H1 (cell line): Measurements from ENCODE around the gene FRMD4A. TPM values are rescaled to one million over a fixed set of nuclear protein-coding genes. Genes with fewer than 3 reads are reported as not detected.

Source experiments
- CTCF ChIA-PET: fragments of 300-600 bp; sonication (Branson Sonifier 250); formaldehyde crosslinking; loops from one replicate; lab custom pipeline; 2021; ENCODE audit not compliant: partially characterized antibody; lab: Charles Lee
- POLR2A ChIA-PET: fragments of 300-600 bp; sonication (Branson Sonifier 250); formaldehyde crosslinking; loops from one replicate; lab custom pipeline; 2021; ENCODE audit warnings: inconsistent platforms; ENCODE audit not compliant: partially characterized antibody; lab: Charles Lee
- DNase-seq, 2 experiments: peaks; one replicate each; pipeline versions ENCODE4 v3.0.0 to v3.0.0-alpha.2; 2010 to 2022; ENCODE audit warnings: low spot score in 2 of 2, low read depth in 1 of 2, mixed read lengths in 1 of 2
- FAIRE-seq: peaks from 2 replicates; lab custom pipeline; 2011; peaks lifted over from hg19 to GRCh38; lab: Jason Lieb, UNC
- H2AFZ ChIP-seq: 2 replicates; pipeline ENCODE4 v1.8.1; 2012; ENCODE audit warnings: low read length, inconsistent platforms
- H2AK5ac ChIP-seq: 2 replicates; pipeline ENCODE4 v1.6.1; 2013; ENCODE audit warnings: low read depth, low read length
- H2BK120ac ChIP-seq: replicated peaks from 2 replicates; pipeline ENCODE3; 2013; ENCODE audit warnings: low read depth, low read length, inconsistent platforms
- H2BK12ac ChIP-seq: 2 replicates; pipeline ENCODE4 v1.6.1; 2013; ENCODE audit warnings: low read depth, low read length
- H2BK15ac ChIP-seq: 2 replicates; pipeline ENCODE4 v1.6.1; 2013; ENCODE audit warnings: low read length
- H2BK20ac ChIP-seq: 2 replicates; pipeline ENCODE4 v1.6.1; 2013; ENCODE audit warnings: low read length
- H2BK5ac ChIP-seq: 2 replicates; pipeline ENCODE4 v1.6.1; 2013; ENCODE audit warnings: low read depth, low read length
- H3K14ac ChIP-seq: 2 replicates; pipeline ENCODE4 v1.6.1; 2013; ENCODE audit warnings: inconsistent platforms; ENCODE audit not compliant: insufficient read length
- H3K18ac ChIP-seq: 2 replicates; pipeline ENCODE4 v1.6.1; 2013; ENCODE audit warnings: low read length; ENCODE audit errors: extremely low read depth
- H3K23ac ChIP-seq: 2 replicates; pipeline ENCODE4 v1.6.1; 2013; ENCODE audit warnings: inconsistent platforms; ENCODE audit not compliant: insufficient read length
- H3K23me2 ChIP-seq: 2 replicates; pipeline ENCODE4 v1.6.1; 2013; ENCODE audit warnings: low read depth, low read length
- H3K27ac ChIP-seq: 2 replicates; pipeline ENCODE4 v1.6.1; 2011; ENCODE audit warnings: low read depth, low read length, inconsistent platforms
- H3K27me3 ChIP-seq, 4 experiments: replicated peaks in 1 of 4; 1 replicate in 1 of 4; 2 replicates in 3 of 4; pipeline versions ENCODE4 v1.6.1 to v1.8.1; 2011 to 2013; ENCODE audit warnings: low read length in 3 of 4, mild to moderate bottlenecking in 3 of 4, inconsistent platforms in 2 of 4, mixed read lengths in 2 of 4, moderate library complexity in 1 of 4; ENCODE audit not compliant: control insufficient read depth in 3 of 4, insufficient read depth in 3 of 4; ENCODE audit errors: extremely low read depth in 1 of 4
- H3K36me3 ChIP-seq, 4 experiments: 2 replicates each; pipeline versions ENCODE4 v1.6.1 to v1.8.1; 2011 to 2013; ENCODE audit warnings: mild to moderate bottlenecking in 4 of 4, low read length in 3 of 4, moderate library complexity in 2 of 4, control low read depth in 1 of 4, inconsistent platforms in 1 of 4; ENCODE audit not compliant: insufficient read depth in 4 of 4, control insufficient read depth in 2 of 4
- H3K4ac ChIP-seq: replicated peaks from 2 replicates; pipeline ENCODE3; 2013; ENCODE audit warnings: low read length, low read depth, mixed read lengths, inconsistent platforms; ENCODE audit not compliant: insufficient read length
- H3K4me1 ChIP-seq, 4 experiments: replicated peaks in 1 of 4; 1 replicate in 1 of 4; 2 replicates in 3 of 4; pipeline versions ENCODE4 v1.6.1 to v1.8.1; 2011 to 2013; ENCODE audit warnings: low read length in 3 of 4, inconsistent platforms in 2 of 4, mixed read lengths in 1 of 4; ENCODE audit not compliant: insufficient read depth in 4 of 4, control insufficient read depth in 3 of 4
- H3K4me2 ChIP-seq, 2 experiments: 2 replicates each; pipeline versions ENCODE4 v1.6.1 to v1.8.1; 2011 to 2013; ENCODE audit warnings: low read depth in 2 of 2, low read length in 2 of 2, control low read depth in 1 of 2, inconsistent platforms in 1 of 2, mild to moderate bottlenecking in 1 of 2; ENCODE audit not compliant: insufficient read depth in 1 of 2
- H3K4me3 ChIP-seq, 4 experiments: fragments of 200-600, 300-600 bp in 1 of 4; sonication (generic), shearing (Covaris generic), sonication (Bioruptor Twin) in 1 of 4; 2 replicates each; pipeline versions ENCODE4 v1.5.1 to v1.8.1; 2011 to 2016; ENCODE audit warnings: low read length in 4 of 4, low read depth in 3 of 4, control low read depth in 2 of 4, inconsistent platforms in 2 of 4, mild to moderate bottlenecking in 2 of 4, mixed read lengths in 1 of 4, moderate library complexity in 1 of 4; ENCODE audit not compliant: insufficient read depth in 2 of 4; ENCODE audit errors: extremely low read depth in 1 of 4
- H3K56ac ChIP-seq: replicated peaks from 2 replicates; pipeline ENCODE3; 2013; ENCODE audit warnings: low read depth, mild to moderate bottlenecking, mixed read lengths, low read length, inconsistent platforms; ENCODE audit not compliant: insufficient read length
- H3K79me1 ChIP-seq: 2 replicates; pipeline ENCODE4 v1.6.1; 2013; ENCODE audit warnings: low read depth, low read length, control low read depth
- H3K79me2 ChIP-seq, 2 experiments: 2 replicates each; pipeline versions ENCODE4 v1.6.1 to v1.8.1; 2012 to 2013; ENCODE audit warnings: low read length in 2 of 2, mild to moderate bottlenecking in 2 of 2, inconsistent platforms in 1 of 2; ENCODE audit not compliant: insufficient read depth in 2 of 2, control insufficient read depth in 1 of 2
- H3K9ac ChIP-seq, 4 experiments: replicated peaks in 1 of 4; 1 replicate in 1 of 4; 2 replicates in 3 of 4; pipeline versions ENCODE4 v1.6.1 to v1.8.1; 2011 to 2013; ENCODE audit warnings: low read depth in 3 of 4, low read length in 3 of 4, control low read depth in 2 of 4, mild to moderate bottlenecking in 2 of 4, moderate library complexity in 2 of 4, inconsistent platforms in 1 of 4; ENCODE audit errors: extremely low read depth in 1 of 4
- H3K9me3 ChIP-seq, 2 experiments: 2 replicates each; pipeline versions ENCODE4 v1.6.1 to v1.8.1; 2012 to 2013; ENCODE audit warnings: mild to moderate bottlenecking in 2 of 2, moderate library complexity in 2 of 2, control low read depth in 1 of 2, inconsistent platforms in 1 of 2, low read depth in 1 of 2, low read length in 1 of 2, mixed read lengths in 1 of 2; ENCODE audit not compliant: insufficient read depth in 2 of 2
- H4K20me1 ChIP-seq, 2 experiments: replicated peaks in 1 of 2; 2 replicates each; pipeline versions ENCODE3 to v1.8.1; 2011 to 2013; ENCODE audit warnings: inconsistent platforms in 2 of 2, low read length in 2 of 2, mild to moderate bottlenecking in 1 of 2; ENCODE audit not compliant: insufficient read depth in 2 of 2, control insufficient read depth in 1 of 2
- H4K5ac ChIP-seq: 2 replicates; pipeline ENCODE4 v1.6.1; 2013; ENCODE audit warnings: low read length, low read depth, mixed read lengths, inconsistent platforms; ENCODE audit not compliant: insufficient read length
- H4K8ac ChIP-seq: 2 replicates; pipeline ENCODE4 v1.8.0; 2013; ENCODE audit warnings: mild to moderate bottlenecking, moderate library complexity, low read length, inconsistent platforms; ENCODE audit not compliant: insufficient read depth; ENCODE audit errors: extremely low read depth
- H4K91ac ChIP-seq: replicated peaks from 2 replicates; pipeline ENCODE3; 2013; ENCODE audit warnings: low read length, mixed read lengths, inconsistent platforms; ENCODE audit not compliant: insufficient read length
- SP1 ChIP-seq: IDR thresholded peaks from 2 replicates; pipeline ENCODE4 v1.6.1; 2011; ENCODE audit warnings: low read depth, low read length
- TEAD4 ChIP-seq: IDR thresholded peaks from 2 replicates; pipeline ENCODE4 v1.6.1; 2012; ENCODE audit warnings: low read depth, low read length, inconsistent platforms, mixed read lengths
- WGBS, 2 experiments: shearing (Covaris generic) in 1 of 2; methylation state at CpG; one replicate each; pipeline versions ENCODE4 v1.1.6 to v1.1.7; 2013 to 2015; ENCODE audit warnings: low lambda C conversion rate in 2 of 2, mixed read lengths in 2 of 2, inconsistent platforms in 1 of 2, low coverage in 1 of 2, missing lambda C conversion rate in 1 of 2; ENCODE audit not compliant: insufficient replicate concordance in 2 of 2, insufficient coverage in 1 of 2, insufficient read length in 1 of 2; ENCODE audit errors: extremely low coverage in 1 of 2, missing lambda C conversion rate in 1 of 2; 5-methylcytosine and 5-hydroxymethylcytosine counted together
- polyA plus RNA-seq, 7 experiments: library from polyadenylated mRNA; depleted of rRNA in 3 of 7; stranded (reverse) in 5 of 7; unstranded in 2 of 7; fragments of >200 nt in 5 of 7; fragments of 200-250 nt in 2 of 7; gene quantifications; 1 replicate in 5 of 7; 2 replicates in 1 of 7; 4 replicates in 1 of 7; pipeline versions ENCODE4 v1.2.1 to v1.2.3, GENCODE V29; 2011 to 2013; ENCODE audit warnings: missing spikeins in 2 of 7, mixed read lengths in 2 of 7
- total RNA-seq: library from RNA; stranded (reverse); fragmentation: NEBNext Ultra II Directional; extraction: Animal tissue kit (Norgen Biotek cat#: 25700); gene quantifications from 2 replicates; pipeline ENCODE4 v1.2.1, GENCODE V29; 2021
- TF ChIP-seq, protein P1 (sequence below): IDR thresholded peaks from 2 replicates; pipeline ENCODE4 v1.6.1; 2011; ENCODE audit warnings: low read length, improper control_type of control experiment

Gene FRMD4A
- total and polyA plus RNA-seq, 2 of the 8 experiments (the other 6 are each of a cell fraction or from before 2014, with no cell fraction given): 38.6 to 39.6 TPM

DNA sequence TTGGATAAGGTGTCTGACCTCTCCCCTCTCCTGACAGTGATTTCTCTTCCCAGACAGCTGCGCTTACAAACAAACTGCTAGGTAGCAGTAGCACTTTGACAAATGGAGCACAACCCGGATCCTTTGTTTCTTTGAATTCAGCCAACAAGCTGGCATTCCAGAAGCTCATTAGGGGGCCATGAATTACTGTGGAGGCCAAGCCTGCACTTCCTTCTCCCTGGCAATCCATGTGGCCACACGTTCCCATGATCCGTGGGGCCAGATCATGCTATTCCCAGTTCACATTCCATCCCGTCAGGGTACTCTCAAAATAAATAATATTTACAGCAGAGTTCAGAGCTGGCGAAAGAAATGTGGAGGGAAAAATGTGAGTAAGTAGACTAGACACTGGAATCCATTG is 571.6 kb downstream of the FRMD4A start:
- Histone ChIP-seq H3K27ac (no peak overlapping the region; the same call in 1 of the 2 replicates), H3K9ac (no peak overlapping the region), H2BK5ac (peak overlapping the region; percentile 41; the same call in 1 of the 2 replicates), H4K91ac (no peak overlapping the region), H3K14ac (no peak overlapping the region), H2AFZ (no peak overlapping the region), H2BK15ac (no peak overlapping the region), H3K79me2 (no peaks in the 10 kb centered on the region), H2AK5ac (no peak overlapping the region), H3K4ac (no peak overlapping the region), H4K5ac (peak overlapping the region; percentile 61), H2BK120ac (peak overlapping the region; percentile 56), H3K9me3 (no peaks in the 10 kb centered on the region), H3K18ac (no peak overlapping the region; the same call in 1 of the 2 replicates), H2BK20ac (no peak overlapping the region), H3K56ac (no peak overlapping the region), H3K23me2 (no peaks in the 10 kb centered on the region), H2BK12ac (no peak overlapping the region), H3K27me3 (no peaks in the 10 kb centered on the region), H3K4me2 (peak overlapping the region; percentile 48 to 52; a peak in 3 of 4 replicates), H3K4me3 (no peak overlapping the region), H3K79me1 (no peaks in the 10 kb centered on the region), H3K23ac (no peak overlapping the region), H4K20me1 (no peaks in the 10 kb centered on the region), H4K8ac (no peak overlapping the region), H3K4me1 (peaks cover 3 to 19% (median 14%) of the 10 kb centered on the region in 4 experiments), H3K36me3 (no peaks in the 10 kb centered on the region)
- ChIA-PET CTCF (interaction anchor here (0.6 to 1.1 kb wide), 2 partner anchors 37 to 41 kb away, joined by 3 read pairs; no protein-coding TSS in a partner anchor), POLR2A (interaction anchor here (1.1 to 1.5 kb wide), 4 partner anchors 21 to 427 kb away, joined by 3 to 5 read pairs (median 4); no protein-coding TSS in a partner anchor)
- peak in 1 of 2 experiments; percentile 27 for DNase-seq
- WGBS, 2 experiments: 41% methylated on average over 6 of the region's 6 CpGs; no CpG with 5 or more reads in 1 of the 2 experiments
- peak; percentile 99 for FAIRE-seq
- TF ChIP-seq TEAD4: peak; percentile 91
- no peak for TF ChIP-seq SP1
- TF ChIP-seq, protein P1, sequence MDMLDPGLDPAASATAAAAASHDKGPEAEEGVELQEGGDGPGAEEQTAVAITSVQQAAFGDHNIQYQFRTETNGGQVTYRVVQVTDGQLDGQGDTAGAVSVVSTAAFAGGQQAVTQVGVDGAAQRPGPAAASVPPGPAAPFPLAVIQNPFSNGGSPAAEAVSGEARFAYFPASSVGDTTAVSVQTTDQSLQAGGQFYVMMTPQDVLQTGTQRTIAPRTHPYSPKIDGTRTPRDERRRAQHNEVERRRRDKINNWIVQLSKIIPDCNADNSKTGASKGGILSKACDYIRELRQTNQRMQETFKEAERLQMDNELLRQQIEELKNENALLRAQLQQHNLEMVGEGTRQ: no peak
